ENCODE results near the gene EYS.
"Not testable (repeated sequence)": the region's sequence is repeated elsewhere in the genome, so short reads cannot be mapped to it uniquely, and the experiment has no call there.

Gene EYS

DNA sequence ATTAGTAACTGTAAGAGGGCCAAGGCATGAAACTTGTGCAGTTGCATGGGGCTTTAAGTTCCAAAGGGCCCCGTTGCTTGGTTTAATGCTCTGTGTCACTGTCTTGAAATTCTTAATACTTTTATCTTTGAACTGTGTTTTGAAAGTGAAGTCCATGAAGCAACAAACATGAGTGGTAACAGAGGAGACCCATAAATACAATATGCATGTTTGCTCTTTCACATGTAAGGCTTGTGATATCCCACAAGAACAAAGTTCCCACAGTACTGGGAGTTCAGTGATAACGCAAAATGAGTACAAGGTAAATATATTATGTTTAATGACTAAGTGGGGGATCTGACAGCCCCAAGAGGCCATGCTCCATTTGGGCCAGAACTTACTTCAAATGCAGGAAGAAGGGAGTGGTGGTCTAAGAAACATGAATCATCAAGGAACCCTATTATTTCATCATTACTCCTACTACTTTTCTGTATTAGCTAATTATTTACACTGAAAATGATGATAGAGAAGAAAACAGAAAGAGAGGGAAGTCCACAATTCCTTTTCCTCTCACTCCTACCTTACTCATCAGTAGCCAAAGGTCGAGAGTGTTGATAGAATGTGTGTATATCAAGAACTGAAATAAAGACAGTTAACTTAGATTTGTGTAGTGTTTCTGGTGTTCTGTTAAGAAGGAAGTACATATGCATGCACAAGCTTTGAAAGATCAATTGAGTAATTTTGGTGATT is 1914.1 kb downstream of the EYS start:
- DNase-seq (ENCODE audit: low spot score) = no peak

DNA sequence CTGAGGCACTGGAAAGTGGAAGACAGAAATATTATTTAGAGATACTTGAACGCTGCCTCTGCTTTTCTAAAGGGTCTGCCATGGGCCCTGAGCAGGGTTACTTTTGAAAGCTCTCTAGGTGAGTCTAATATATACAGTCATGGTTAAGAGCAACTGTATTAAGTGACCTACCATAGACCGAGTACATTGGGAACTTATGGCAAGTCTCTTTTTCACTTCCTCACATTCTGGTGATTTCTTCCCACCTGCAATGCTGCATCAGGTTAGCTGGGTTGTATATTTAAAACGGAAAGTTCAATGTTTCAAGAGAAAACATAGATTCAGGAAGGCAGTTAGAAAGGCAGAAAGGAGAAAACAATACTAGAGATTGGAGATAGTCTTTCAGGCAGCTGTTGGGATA is 1916.7 kb downstream of the EYS start:
- no peak for DNase-seq (ENCODE audit: low spot score)

DNA sequence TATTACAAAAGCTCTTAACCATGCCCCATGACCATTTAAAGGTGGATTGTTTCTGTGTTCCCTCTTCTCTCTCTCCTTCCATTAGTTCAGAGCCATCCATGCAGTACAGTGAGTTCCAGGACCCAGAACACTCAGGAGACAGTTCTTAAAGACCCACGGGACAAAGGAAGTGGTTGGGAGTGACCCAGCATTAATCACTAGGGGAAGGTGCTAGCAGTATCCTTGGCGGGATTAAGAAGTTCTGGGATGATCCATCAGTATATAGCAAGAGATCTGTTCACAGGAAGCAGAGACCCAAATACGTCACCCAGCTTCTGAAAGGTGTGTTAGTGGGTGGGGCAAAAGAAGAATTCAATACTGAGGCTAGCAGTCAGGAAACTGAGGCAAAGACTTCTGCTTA is 1917.3 kb downstream of the EYS start:
- no peak for DNase-seq (ENCODE audit: low spot score)

DNA sequence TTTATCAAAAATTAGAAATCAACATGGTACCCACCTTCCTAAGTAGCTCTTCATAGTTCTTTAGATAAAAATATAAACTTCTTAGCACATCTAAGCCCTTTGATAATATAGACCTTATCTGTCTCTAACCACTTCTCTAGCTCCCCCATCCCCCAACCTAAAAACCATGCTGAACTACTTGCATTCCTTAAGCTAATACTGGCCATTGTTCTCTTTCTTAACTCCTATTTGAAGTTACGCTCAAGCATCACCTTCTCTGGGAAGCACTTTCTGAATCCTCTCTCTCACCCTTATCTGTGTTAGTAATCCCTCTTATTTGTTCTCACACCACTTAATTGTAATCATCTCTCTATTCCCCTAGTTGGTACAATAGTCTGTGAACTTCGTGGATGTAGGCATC is 1918.5 kb downstream of the EYS start:
- no peak for DNase-seq (ENCODE audit: low spot score)

DNA sequence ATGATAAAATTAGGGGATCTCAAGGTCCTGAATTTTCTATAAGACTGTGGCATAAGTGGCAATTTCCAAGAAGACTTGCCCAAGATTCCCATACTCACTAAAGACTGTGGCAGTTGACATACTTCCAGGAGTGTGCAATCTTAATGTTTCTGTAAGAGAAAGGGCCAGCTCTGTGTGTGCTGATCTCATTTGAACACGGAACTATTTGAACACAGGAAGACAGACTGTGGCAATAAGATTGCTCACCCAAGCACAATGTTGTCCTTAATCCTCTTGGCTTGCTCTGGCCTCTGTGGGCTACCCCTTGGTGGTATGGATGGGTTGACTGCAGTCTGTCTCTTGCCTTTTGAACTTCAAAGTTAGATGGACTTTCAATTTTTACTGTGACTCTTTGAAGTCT is 1920.0 kb downstream of the EYS start:
- no peak for DNase-seq (ENCODE audit: low spot score)

DNA sequence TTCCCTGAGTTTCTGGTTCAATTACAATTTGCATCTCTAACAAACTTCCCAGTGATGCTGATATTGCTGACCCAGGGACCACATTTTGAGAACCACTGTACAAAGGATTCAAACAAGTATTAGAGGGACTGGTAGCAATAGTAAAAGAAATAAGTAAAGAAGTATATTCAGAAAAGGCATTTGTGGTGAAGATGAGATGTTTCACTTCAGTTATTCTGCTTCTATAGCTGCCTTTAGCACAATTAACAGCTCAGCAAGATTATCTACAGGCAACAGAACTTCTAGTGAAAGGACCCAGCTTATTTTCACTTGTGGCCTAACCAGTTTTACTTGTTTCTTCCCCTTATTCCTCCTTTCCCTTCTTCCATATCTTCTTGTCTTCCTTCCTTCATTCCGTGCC is 1922.0 kb downstream of the EYS start:
- DNase-seq (ENCODE audit: low spot score) = no peak

DNA sequence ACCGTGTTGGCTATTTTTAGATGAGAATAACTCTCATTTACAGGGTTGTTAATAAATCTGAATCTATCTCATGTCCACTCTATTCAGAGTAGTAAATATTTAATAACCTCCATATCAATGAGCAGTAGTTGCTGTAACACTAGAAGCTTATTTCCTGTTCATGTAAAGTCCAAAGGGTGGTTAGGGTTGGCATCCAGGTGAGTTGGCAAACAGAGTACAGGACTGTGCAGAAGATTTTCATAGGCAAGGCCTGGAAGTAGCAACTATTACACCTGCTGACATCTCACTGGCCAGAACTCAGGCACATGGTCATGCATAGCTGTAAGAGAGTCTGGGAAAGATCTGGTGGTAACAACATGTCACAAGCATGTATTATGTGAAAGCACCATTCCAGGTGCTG is 1923.9 kb downstream of the EYS start:
- no peak for DNase-seq (ENCODE audit: low spot score)

DNA sequence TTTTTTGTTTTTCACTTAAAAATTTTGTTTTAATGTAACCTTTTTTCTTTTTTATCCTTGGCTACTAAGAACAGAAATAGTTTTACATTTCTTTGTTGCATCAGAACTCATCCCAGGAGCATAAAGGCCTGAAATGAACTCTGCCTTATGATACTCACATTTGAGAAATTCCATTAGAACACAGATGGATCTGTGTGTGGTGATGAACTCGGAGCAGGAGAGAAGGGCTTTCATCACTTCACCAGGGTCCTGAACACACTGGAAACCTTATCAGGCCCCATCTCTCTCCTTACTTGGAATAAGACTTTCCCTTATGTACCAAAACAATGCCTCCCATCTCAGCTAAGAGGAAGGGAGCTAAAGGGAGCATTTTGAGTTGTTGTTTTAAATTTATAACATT is 1932.1 kb downstream of the EYS start:
- DNase-seq (ENCODE audit: low spot score) = no peak

DNA sequence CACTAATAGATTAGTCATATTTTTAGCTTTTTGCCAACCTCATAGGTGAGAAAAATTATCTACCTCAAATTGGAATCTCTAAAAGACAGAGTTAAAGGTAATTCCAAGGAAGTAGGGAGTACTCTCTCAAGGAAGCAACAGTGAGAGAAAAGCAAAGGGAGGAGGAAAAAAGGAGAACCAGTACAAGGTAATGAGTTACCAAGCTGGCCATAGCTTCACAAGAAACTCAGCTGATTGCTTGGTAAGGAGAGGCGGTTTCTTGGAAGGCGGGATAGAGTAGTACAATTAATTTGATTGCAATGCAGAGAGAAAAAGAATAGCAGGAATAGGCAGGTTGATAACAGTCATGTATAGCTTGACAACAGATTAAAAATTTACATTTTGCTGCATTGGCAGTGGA is 1933.8 kb downstream of the EYS start:
- no peak for DNase-seq (ENCODE audit: low spot score)

DNA sequence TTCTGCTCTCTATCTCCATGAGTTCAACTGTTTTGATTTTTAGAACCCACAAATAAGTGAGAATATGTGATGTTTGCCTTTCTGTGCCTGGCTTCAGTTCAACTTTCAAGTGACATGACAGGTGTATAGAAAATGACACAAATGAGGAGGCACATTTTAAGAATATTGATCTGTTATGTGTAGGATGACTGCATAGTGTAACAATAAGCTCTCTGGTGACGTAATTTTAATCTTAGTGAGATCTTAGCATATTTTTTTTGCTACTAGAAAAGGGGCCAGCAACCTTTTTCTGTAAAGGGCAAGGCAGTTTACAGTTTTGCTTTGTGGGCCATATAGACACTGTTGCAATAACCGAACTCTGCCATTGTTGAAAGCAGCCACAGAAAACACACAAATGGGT is 1941.2 kb downstream of the EYS start:
- no peak for DNase-seq (ENCODE audit: low spot score)

DNA sequence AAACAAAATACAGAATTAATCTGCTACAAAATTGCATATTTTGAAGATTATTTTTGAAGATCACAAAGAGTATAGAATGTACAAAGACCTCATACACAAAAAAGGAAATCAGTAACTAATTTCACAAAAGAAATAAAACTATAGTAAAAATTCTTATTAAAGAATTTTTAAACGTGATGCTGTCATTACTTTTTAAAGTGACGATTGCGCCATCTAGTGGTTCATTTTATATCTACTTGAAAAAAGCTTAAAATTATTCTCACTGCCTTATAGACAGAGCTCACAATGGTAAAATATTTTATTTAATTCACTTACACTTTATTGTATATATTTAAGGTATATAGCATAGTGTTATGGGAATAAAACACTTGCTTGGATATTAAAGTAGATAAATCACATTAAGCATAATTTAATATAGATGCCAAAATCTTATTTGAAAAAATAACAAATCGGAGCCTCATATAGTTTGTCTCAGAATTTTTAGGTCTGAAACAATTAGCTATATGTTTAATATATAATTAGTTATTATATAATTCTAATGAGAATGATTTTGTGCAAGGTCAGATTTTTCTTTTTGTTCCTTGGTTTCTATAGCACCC is 1942.6 kb downstream of the EYS start:
- DNase-seq (ENCODE audit: low spot score) = no peak

DNA sequence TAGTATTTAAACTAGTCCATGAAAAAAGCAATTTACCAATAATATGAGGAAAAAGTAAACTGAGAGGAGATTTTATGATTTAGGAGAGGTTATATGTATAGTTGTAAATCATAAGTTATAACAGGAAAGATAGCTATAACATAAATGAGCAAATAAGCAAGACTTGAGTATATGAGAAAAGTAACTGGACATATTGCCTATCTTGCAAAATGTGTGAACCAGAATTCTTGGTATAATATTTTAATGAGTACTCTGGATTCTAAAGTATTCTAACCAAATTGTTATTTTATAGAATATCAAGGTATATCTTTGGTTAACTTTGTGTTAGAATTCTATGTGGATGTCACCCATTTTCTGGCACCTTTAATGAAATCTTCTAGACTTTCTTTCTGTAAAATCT is 1946.8 kb downstream of the EYS start:
- DNase-seq (ENCODE audit: low spot score) = no peak

DNA sequence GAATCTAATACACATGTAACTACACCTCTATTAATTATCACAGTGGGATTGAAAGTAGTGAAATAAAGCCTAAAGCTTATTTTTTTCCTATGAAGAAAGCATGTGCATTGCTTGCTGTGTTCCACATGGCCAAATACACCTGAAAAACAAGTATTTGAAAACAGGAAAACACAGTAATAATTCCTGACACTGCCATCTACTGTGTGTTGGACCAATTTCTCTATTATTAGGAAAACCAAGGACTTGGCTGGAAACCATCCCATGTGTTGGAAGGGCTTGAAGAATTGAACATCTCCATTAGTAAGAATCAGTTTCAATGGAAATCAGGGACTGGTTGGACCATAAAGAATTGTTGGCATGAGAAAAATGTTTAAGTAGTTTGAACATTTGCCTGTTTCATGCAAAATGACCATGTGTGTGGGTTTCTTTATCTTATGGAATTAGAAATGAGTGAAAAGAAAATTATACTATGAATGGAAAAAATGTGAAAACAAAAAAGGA is 1947.4 kb downstream of the EYS start:
- no peak for DNase-seq (ENCODE audit: low spot score)

DNA sequence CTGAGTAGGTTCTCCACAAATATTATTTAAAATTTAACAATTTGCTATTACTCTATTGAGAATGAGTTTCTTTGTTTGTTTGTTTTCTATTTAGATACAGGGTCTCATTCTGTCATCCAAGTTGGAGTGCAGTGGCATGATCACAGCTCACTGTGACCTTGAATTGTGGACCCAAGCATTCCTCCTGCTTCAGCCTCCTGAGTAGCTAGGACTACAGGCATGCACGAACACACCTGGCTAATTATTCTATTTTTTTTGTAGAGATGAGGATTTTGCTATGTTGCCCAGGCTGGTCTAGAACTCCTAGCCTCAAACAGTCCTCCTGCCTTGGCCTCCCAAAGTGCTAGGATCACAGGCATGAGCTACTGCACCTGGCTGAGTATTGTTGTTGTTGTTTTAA is 1949.2 kb downstream of the EYS start:
- no peak for DNase-seq (ENCODE audit: low spot score)

DNA sequence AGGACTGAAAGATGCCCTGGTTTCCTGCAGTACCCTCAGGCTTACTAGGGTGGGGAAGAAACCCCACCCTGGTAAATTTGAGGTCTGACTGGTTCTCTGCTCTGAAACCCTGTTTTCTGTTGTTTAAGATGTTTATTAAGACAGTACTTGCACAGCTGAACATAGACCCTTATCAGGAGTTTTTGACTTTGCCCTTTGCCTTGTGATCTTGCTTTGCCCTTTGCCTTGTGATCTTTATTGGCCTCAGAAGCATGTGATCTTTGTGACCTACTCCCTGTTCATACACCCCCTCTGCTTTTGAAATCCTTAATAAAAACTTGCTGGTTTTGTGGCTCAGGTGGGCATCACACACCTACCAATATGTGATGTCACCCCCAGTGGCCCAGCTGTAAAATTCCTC is 1949.8 kb downstream of the EYS start:
- DNase-seq (ENCODE audit: low spot score) = not testable (repeated sequence)

DNA sequence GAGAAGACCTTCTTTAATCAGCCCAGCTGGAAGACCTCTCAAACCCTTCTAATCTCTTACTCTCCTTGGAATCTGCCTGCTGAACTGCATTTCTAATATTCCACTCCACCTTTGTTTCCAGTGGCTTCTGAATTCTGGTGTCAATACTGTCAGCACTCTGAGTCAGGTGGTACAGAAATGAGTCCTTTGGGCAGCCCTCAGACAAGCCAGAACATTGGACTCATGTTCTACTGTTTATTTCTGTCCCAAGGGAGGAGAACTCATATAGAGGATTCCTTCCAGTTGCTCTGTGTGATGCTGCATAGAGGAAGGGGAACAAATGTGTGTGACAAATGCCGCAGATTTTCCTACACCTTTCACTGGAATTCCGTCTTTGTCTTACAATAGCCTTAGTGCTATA is 1956.6 kb downstream of the EYS start:
- no peak for DNase-seq (ENCODE audit: low spot score)

DNA sequence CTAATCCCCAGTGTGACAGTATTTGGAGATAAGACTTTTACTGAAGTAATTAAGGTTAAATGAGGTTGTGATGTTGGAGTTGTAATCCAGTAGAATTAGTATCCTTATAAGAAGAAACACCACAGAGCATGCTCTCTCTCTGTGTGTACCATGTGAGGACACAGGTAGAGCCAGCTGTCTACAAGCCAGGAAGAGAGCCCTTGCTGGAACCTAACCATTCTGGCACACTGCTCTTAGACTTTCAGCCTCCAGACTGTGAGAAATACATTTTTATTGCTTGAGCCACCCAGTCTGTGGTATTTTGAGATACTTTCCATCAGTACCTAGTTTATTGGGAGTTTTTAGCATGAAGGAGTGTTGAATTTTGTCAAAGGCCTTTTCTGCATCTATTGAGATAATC is 1961.2 kb downstream of the EYS start:
- DNase-seq (ENCODE audit: low spot score) = no peak

DNA sequence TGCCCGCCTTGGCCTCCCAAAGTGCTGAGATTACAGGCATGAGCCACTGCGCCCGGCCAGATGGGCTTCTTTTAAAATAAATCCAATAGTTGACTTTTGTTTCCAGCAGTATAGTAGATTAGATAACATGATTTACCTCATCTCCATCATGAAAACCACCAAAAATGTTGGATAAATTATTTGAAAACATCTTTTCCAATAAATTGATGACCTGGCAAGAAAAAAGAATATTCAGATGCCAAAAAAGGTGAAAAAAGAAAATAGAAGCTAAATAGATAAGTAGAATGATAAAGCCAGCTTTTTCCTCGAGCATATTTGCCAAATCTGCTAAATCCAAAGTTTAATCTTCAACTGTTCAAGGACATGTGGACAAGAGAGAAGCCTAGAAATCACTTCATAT is 1962.2 kb downstream of the EYS start:
- no peak for DNase-seq (ENCODE audit: low spot score)

DNA sequence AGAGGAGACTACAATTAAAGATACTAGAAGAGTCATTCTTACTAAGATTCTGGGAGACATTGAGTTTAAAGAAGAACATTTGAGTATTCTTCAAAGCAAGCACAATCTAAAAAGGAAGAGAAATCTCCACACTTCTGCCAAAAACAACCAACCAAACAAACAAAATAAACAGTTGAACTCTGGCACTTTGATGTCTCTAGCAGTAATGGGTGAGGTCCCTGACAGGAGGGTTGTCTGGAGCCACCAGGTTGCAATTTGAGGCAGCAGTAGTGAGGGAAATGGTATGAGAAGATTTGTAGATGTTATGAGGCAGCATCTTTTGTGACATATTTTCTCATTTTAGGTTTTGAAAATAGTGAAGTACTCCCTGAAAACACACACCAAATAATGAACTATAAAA is 1963.3 kb downstream of the EYS start:
- no peak for DNase-seq (ENCODE audit: low spot score)

DNA sequence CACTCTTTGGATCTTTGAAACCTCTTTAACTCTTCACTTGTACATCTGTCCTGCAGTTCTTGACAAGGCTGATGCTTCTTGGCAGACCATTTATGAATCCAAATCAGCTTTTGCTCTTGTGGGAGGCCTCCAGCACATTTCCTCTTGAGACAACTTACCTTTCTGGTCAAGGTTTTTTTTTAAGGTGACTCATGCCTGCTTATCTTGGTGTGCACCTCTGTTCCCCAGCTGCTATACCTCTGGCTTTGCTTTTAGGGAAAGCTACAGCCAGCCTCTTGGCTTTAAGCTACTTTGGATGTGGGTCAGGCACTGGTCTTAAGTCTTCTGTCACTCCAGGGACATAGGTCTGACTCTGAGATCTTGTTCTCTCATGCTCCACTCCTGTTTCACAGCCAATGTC is 1965.0 kb downstream of the EYS start:
- DNase-seq (ENCODE audit: low spot score) = no peak

DNA sequence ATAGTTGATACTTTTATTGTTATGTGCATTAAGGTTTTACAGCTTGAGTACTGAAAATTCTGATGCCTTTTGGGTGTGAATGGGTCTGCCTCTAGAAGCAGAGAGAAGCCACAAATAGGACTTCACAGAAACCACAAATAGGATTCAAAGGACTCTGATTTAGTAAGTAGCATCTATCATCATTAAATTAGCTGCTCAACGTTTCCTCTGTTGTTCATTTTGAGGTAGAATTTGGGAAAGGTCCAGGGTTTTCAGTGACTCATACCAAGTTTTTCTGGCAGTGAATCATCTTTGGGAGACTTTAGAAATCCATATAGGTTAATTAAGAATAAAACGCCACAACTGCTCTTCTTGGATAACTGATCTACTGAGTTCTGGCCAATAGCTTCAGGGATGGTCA is 1966.3 kb downstream of the EYS start:
- DNase-seq (ENCODE audit: low spot score) = no peak

DNA sequence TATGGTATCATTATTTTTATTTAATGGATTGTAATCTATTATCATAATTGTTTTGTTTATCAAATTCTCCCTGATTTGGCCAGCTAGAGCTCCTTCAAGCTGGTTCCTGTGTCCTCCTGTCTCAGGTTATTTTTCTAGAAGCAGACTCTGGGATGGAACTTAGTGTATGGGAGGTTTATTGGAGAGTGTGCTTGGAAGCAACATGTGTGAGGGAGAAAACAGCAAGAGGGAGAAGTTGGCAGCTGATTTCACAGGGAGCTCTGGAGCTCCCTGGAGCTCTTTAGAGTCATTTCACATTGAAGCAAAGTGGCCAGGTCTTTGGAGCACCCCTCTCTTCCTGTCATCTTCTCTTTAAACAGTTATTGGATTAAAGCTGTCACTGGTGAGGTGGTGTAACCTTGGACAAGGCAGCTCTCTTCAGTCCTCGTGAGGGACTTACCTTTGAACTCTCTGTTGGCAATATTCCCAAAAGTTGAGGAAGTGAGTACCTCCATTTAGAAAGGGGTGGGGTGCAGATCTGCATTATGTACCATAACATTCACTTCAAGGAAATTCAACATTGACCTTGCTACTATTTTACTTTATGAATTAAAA is 1967.8 kb downstream of the EYS start:
- no peak for DNase-seq (ENCODE audit: low spot score)

DNA sequence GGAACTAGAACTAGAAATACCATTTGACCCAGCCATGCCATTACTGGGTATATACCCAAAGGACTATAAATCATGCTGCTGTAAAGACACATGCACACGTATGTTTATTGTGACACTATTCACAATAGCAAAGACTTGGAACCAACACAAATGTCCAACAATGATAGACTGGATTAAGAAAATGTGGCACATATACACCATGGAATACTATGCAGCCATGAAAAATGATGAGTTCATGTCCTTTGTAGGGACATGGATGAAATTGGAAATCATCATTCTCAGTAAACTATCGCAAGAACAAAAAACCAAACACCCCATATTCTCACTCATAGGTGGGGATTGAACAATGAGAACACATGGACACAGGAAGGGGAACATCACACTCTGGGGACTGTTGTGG is 1968.8 kb downstream of the EYS start:
- DNase-seq (ENCODE audit: low spot score) = not testable (repeated sequence)

DNA sequence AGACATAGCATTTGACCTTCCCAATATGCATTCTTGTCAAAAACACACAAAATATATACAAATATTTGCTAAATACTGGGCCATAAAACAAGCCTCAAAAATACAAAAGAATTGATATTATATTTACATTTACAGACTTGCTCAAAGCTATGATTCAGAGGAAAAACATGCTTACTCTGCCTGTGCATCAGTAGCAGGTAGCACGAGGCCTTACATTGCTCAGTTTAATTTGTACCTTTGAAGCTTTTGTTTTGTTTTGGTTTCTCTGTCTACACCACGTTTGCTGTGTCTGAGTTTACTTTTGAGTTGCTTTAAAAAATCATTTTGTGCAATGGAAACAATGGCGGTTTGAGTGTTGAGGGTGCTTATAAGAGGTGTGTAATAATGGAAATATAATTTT is 1972.1 kb downstream of the EYS start:
- no peak for DNase-seq (ENCODE audit: low spot score)

All from germinal center (tissue), 1 donor.